ENCODE measurements around the gene GPT2. TPM values are rescaled to one million over a fixed set of nuclear protein-coding genes. Genes with fewer than 3 reads are reported as not detected.

The GPT2 gene
- total RNA-seq, 6 experiments from 2014 or later, result 30.8 to 163 (median 92.0) TPM

- Histone ChIP-seq H3K9me3 (no peaks in the 10 kb centered on the region), H3K36me3 (peaks cover 0 to 50% (median 27%) of the 10 kb centered on the region in 4 donors), H3K27ac (peak overlapping the region in 2 of 3 donors; percentile 68 to 86), H3K4me1 (peaks cover 0 to 39% (median 6%) of the 10 kb centered on the region in 4 donors), H3K27me3 (no peaks in the 10 kb centered on the region), H3K4me3 (no peak overlapping the region)
- WGBS (ENCODE audit: insufficient coverage, low coverage, low lambda C conversion rate, missing lambda C conversion rate), result 20% methylated on average over 7 of the region's 9 CpGs
- TF ChIP-seq POLR2A (IDR thresholded peaks at IDR 0.05), result no peak
- TF ChIP-seq, protein P1, sequence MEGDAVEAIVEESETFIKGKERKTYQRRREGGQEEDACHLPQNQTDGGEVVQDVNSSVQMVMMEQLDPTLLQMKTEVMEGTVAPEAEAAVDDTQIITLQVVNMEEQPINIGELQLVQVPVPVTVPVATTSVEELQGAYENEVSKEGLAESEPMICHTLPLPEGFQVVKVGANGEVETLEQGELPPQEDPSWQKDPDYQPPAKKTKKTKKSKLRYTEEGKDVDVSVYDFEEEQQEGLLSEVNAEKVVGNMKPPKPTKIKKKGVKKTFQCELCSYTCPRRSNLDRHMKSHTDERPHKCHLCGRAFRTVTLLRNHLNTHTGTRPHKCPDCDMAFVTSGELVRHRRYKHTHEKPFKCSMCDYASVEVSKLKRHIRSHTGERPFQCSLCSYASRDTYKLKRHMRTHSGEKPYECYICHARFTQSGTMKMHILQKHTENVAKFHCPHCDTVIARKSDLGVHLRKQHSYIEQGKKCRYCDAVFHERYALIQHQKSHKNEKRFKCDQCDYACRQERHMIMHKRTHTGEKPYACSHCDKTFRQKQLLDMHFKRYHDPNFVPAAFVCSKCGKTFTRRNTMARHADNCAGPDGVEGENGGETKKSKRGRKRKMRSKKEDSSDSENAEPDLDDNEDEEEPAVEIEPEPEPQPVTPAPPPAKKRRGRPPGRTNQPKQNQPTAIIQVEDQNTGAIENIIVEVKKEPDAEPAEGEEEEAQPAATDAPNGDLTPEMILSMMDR (IDR thresholded peaks at IDR 0.05), result no peak
- intact Hi-C loops (cut with DNase I), result loop anchor here in 1 of 2 donors (5.0 kb wide), 1 partner anchor 68 kb away; no protein-coding TSS in a partner anchor
- DNase-seq (no peak), ATAC-seq (peak; percentile 15 to 57 (median 36))
Observed at GRCh38 chr16:46920402-46921068, 36.4 kb downstream of the GPT2 start.

- Histone ChIP-seq H3K9me3 (no peaks in the 10 kb centered on the region), H3K4me1 (peaks cover 0 to 39% (median 6%) of the 10 kb centered on the region in 4 donors), H3K27me3 (no peaks in the 10 kb centered on the region), H3K36me3 (peaks cover 0 to 62% (median 33%) of the 10 kb centered on the region in 4 donors), H3K4me3 (no peak overlapping the region), H3K27ac (no peak overlapping the region)
- DNase-seq (no peak), ATAC-seq (no peak)
- no CpG with 5 or more reads among the region's 10 CpGs for WGBS (ENCODE audit: insufficient coverage, low coverage, low lambda C conversion rate, missing lambda C conversion rate)
- no peak for TF ChIP-seq POLR2A (IDR thresholded peaks at IDR 0.05)
- TF ChIP-seq, protein P1 (IDR thresholded peaks at IDR 0.05), result no peak
- intact Hi-C loops (cut with DNase I), result loop anchor here in 1 of 2 donors (5.0 kb wide), 1 partner anchor 70 kb away; no protein-coding TSS in a partner anchor
Observed at GRCh38 chr16:46922239-46922638, 38.1 kb downstream of the GPT2 start.

GRCh38 chr16:46923513-46924295, 39.5 kb downstream of the GPT2 start:
- intact Hi-C loops (cut with DNase I), result loop anchor here in 1 of 2 donors (5.0 kb wide), 1 partner anchor 71 kb away; no protein-coding TSS in a partner anchor

DNA sequence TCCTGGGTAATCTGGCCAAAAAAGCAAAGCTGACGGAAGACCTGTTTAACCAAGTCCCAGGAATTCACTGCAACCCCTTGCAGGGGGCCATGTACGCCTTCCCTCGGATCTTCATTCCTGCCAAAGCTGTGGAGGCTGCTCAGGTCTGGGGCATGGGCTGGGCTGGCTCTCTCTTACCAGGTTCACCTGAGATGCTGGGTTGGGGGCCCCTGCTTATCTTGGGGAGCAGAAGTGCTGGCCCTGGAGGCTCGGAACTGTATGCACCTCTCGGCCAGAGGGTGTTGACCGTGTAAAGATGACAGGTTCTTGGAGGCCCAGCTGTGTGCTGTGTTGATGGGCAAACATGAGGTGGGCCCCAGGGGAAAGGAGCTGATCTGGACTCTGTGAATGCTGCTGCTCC, 40.2 kb downstream of the GPT2 start:
- no peak overlapping the region for H3K27ac ChIP-seq
- no peak overlapping the region for H3K4me3 ChIP-seq
- intact Hi-C loops (cut with DNase I), result loop anchor here in 1 of 2 donors (5.0 kb wide), 1 partner anchor 72 kb away; no protein-coding TSS in a partner anchor
- H3K36me3 ChIP-seq, result peaks cover 0 to 83% (median 43%) of the 10 kb centered on the region in 4 donors
- DNase-seq, result no peak
- H3K4me1 ChIP-seq, result peaks cover 0 to 25% (median under 1%) of the 10 kb centered on the region in 4 donors
- no peaks in the 10 kb centered on the region for H3K27me3 ChIP-seq
- ATAC-seq, result no peak
- 90% methylated on average over 2 of the region's 6 CpGs for WGBS (ENCODE audit: insufficient coverage, low coverage, low lambda C conversion rate, missing lambda C conversion rate)
- H3K9me3 ChIP-seq, result no peaks in the 10 kb centered on the region
- no peak for TF ChIP-seq POLR2A (IDR thresholded peaks at IDR 0.05)
- TF ChIP-seq, protein P1 (IDR thresholded peaks at IDR 0.05), result no peak

More at GRCh38 chr16:46923513-46924295, 39.5 kb downstream of the GPT2 start:
- no peak for DNase-seq
- H3K27ac ChIP-seq, result no peak overlapping the region
- WGBS (ENCODE audit: insufficient coverage, low coverage, low lambda C conversion rate, missing lambda C conversion rate), result 61% methylated on average over 7 of the region's 19 CpGs
- peaks cover 0 to 76% (median 39%) of the 10 kb centered on the region in 4 donors for H3K36me3 ChIP-seq
- ATAC-seq, result no peak
- no peaks in the 10 kb centered on the region for H3K9me3 ChIP-seq
- H3K27me3 ChIP-seq, result no peaks in the 10 kb centered on the region
- TF ChIP-seq POLR2A (IDR thresholded peaks at IDR 0.05), result no peak
- TF ChIP-seq, protein P1 (IDR thresholded peaks at IDR 0.05), result no peak
- no peak overlapping the region for H3K4me3 ChIP-seq
- peaks cover 0 to 30% (median 3%) of the 10 kb centered on the region in 4 donors for H3K4me1 ChIP-seq

Measured in right lobe of liver (tissue), 6 donors.